ENCODE measurements around the gene CFAP299.

- TF ChIP-seq CTCF (IDR thresholded peaks at IDR 0.05) (no peak), POLR2A (IDR thresholded peaks at IDR 0.05) (no peak)
These were observed 542.7 kb downstream of the CFAP299 start for GRCh38 chr4:80878218-80878617.
